K562 (cell line): ENCODE measurements around the gene BMP10. TPM values are rescaled to one million over a fixed set of nuclear protein-coding genes. Genes with fewer than 3 reads are reported as not detected.

ENCODE experiments used
- NR2C1 ChIP-seq, 2 experiments: fragments of 450-650 bp; IDR thresholded peaks; 2 replicates each; pipeline ENCODE4 v1.6.1; 2017; ENCODE audit warnings: mild to moderate bottlenecking in 2 of 2, antibody characterized with exemption in 1 of 2, inconsistent platforms in 1 of 2, missing compliant biosample characterization in 1 of 2, missing genetic modification characterization in 1 of 2
- PURB ChIP-seq: sonication (generic); formaldehyde crosslinking; IDR thresholded peaks from 2 replicates; pipeline ENCODE4 v1.9.0; 2021; ENCODE audit warnings: low read depth, mild to moderate bottlenecking, missing genetic modification reagents
- REST ChIP-seq, 2 experiments: fragments of 450-650 bp; formaldehyde crosslinking in 1 of 2; IDR thresholded peaks; 2 replicates each; pipeline versions ENCODE4 v1.4.0 to v1.6.1; 2014 to 2020; ENCODE audit warnings: mild to moderate bottlenecking in 2 of 2, borderline replicate concordance in 1 of 2, low read depth in 1 of 2
- STAT5B ChIP-seq: fragments of 250-450 bp; sonication (Bioruptor Pico); IDR thresholded peaks from 2 replicates; pipeline ENCODE4 v1.8.0; 2021; ENCODE audit warnings: mild to moderate bottlenecking, inconsistent platforms
- ZKSCAN8 ChIP-seq: fragments of 200-800 bp; sonication (Bioruptor generic); IDR thresholded peaks from 2 replicates; pipeline ENCODE4 v1.6.1; 2016; ENCODE audit warnings: missing genetic modification characterization, missing compliant biosample characterization
- ZNF318 ChIP-seq, 2 experiments: fragments of 450-650 bp; IDR thresholded peaks; 2 replicates each; pipeline ENCODE4 v1.6.1; 2016; ENCODE audit warnings: mild to moderate bottlenecking in 2 of 2, borderline replicate concordance in 1 of 2, low read depth in 1 of 2, moderate library complexity in 1 of 2
- ZNF644 ChIP-seq: fragments of 200-800 bp; sonication (Bioruptor generic); IDR thresholded peaks from 2 replicates; pipeline ENCODE4 v1.6.1; 2016; ENCODE audit warnings: low read depth, missing genetic modification characterization, missing compliant biosample characterization
- polyA plus RNA-seq, 8 experiments: library from polyadenylated mRNA; depleted of rRNA in 4 of 8; stranded (reverse) in 5 of 8; unstranded in 3 of 8; fragments of >200 nt; fragmentation: Nextera tagmentation in 2 of 8; fragmentation: Illumina TruSeq in 1 of 8; extraction: Ambion mirVana in 2 of 8; extraction: Trizol in 1 of 8; gene quantifications; 2 replicates each; pipeline versions ENCODE4 v1.2.1 to v1.2.3, GENCODE V29; 2011 to 2014; ENCODE audit warnings: inconsistent platforms in 1 of 8, missing spikeins in 1 of 8
- total RNA-seq, 7 experiments: library from RNA; depleted of rRNA in 6 of 7; stranded (reverse); fragments of >200 nt in 6 of 7; fragmentation: Illumina TruSeq in 2 of 7; extraction: Trizol in 2 of 7; gene quantifications; 2 replicates each; pipeline versions ENCODE4 v1.2.1 to v1.2.3, GENCODE V29; 2011 to 2021; ENCODE audit warnings: low replicate concordance in 1 of 7

Gene BMP10
- total and polyA plus RNA-seq, 9 of the 15 experiments (the other 6 are each of a cell fraction or from before 2014, with no cell fraction given): 0.11 to 0.91 (median 0.43) TPM

GRCh38 chr2:68878071-68878711 lies 7.0 kb upstream of the BMP10 start (continued):
- TF ChIP-seq ZNF318 (IDR thresholded peaks at IDR 0.05; ENCODE audit: borderline replicate concordance in 1 of 2, low read depth in 1 of 2): no peak
- TF ChIP-seq ZKSCAN8: no peak
- no peak for TF ChIP-seq STAT5B (CRISPR knock-in tag)
- TF ChIP-seq ZNF644: 0 out of 2 replicates have a peak, but pooled peaks have one; percentile 71
- no peak for TF ChIP-seq PURB (CRISPR knock-in tag)
- peak; percentile 6; the same call in 1 of the 2 replicates for TF ChIP-seq REST (IDR thresholded peaks at IDR 0.05; ENCODE audit: borderline replicate concordance)
- no peak for TF ChIP-seq REST (CRISPR knock-in tag; IDR thresholded peaks at IDR 0.05; ENCODE audit: low read depth)
- TF ChIP-seq NR2C1 (IDR thresholded peaks at IDR 0.05): no peak
- TF ChIP-seq NR2C1 (tag; IDR thresholded peaks at IDR 0.05): peak; percentile 54; the same call in 1 of the 2 replicates
